Small intestine (tissue), 7 donors: Measurements from ENCODE around the gene CLDN10. TPM values are rescaled to one million over a fixed set of nuclear protein-coding genes. Genes with fewer than 3 reads are reported as not detected.

Experiments
- DNase-seq, 2 donors: peaks; one replicate each; pipeline versions ENCODE4 v3.0.0 to v3.0.0-alpha.2; 2013
- FAIRE-seq: peaks from 2 replicates; lab custom pipeline; 2012; peaks lifted over from hg19 to GRCh38; lab: Jason Lieb, UNC
- H3K27ac ChIP-seq, 3 donors: one replicate each; pipeline ENCODE4 v1.5.1; 2013; ENCODE audit warnings: low read length in 2 of 3, mild to moderate bottlenecking in 2 of 3, control low read depth in 1 of 3, inconsistent platforms in 1 of 3, low read depth in 1 of 3, moderate library complexity in 1 of 3
- H3K27me3 ChIP-seq, 3 donors: one replicate each; pipeline ENCODE4 v1.6.1; 2013; ENCODE audit warnings: low read length in 3 of 3, inconsistent platforms in 1 of 3; ENCODE audit not compliant: control insufficient read depth in 3 of 3, insufficient read depth in 3 of 3
- H3K36me3 ChIP-seq, 3 donors: one replicate each; pipeline ENCODE4 v1.6.1; 2013; ENCODE audit warnings: low read length in 3 of 3, inconsistent platforms in 1 of 3, low read depth in 1 of 3, mild to moderate bottlenecking in 1 of 3, moderate library complexity in 1 of 3; ENCODE audit not compliant: control insufficient read depth in 3 of 3, insufficient read depth in 2 of 3
- H3K4me1 ChIP-seq, 3 donors: one replicate each; pipeline ENCODE4 v1.6.1; 2013; ENCODE audit warnings: low read length in 2 of 3, inconsistent platforms in 1 of 3, low read depth in 1 of 3, mild to moderate bottlenecking in 1 of 3, moderate library complexity in 1 of 3; ENCODE audit not compliant: control insufficient read depth in 3 of 3, insufficient read depth in 2 of 3
- H3K4me3 ChIP-seq, 3 donors: one replicate each; pipeline ENCODE4 v1.5.1; 2013; ENCODE audit warnings: low read length in 3 of 3, control low read depth in 1 of 3, inconsistent platforms in 1 of 3, low read depth in 1 of 3, mild to moderate bottlenecking in 1 of 3, moderate library complexity in 1 of 3
- H3K9me3 ChIP-seq, 2 donors: one replicate each; pipeline ENCODE4 v1.6.1; 2013; ENCODE audit warnings: low read depth in 1 of 2, low read length in 1 of 2; ENCODE audit not compliant: control insufficient read depth in 2 of 2, insufficient read depth in 1 of 2
- WGBS, 3 donors: extraction: QIAGEN DNeasy Blood & Tissue Kit; methylation state at CpG; one replicate each; pipeline ENCODE4 v1.1.7; 2013; 5-methylcytosine and 5-hydroxymethylcytosine counted together
- polyA plus RNA-seq, 4 donors: library from polyadenylated mRNA; stranded (reverse) in 3 of 4; unstranded in 1 of 4; fragments of 200-250 nt in 3 of 4; fragments of 120-200 nt in 1 of 4; gene quantifications; one replicate each; pipeline versions ENCODE4 v1.2.1 to v1.2.3, GENCODE V29; 2013
- donor health status: healthy with polysubstance abuse.
- donor health status: control.
- donor health status: control.
- donor health status: Bipolar disorder and iron deficiency.
- donor health status: healthy.

CLDN10 gene
- polyA plus RNA-seq, 4 donors = 0.09 to 0.54 TPM; not detected in 2

DNA sequence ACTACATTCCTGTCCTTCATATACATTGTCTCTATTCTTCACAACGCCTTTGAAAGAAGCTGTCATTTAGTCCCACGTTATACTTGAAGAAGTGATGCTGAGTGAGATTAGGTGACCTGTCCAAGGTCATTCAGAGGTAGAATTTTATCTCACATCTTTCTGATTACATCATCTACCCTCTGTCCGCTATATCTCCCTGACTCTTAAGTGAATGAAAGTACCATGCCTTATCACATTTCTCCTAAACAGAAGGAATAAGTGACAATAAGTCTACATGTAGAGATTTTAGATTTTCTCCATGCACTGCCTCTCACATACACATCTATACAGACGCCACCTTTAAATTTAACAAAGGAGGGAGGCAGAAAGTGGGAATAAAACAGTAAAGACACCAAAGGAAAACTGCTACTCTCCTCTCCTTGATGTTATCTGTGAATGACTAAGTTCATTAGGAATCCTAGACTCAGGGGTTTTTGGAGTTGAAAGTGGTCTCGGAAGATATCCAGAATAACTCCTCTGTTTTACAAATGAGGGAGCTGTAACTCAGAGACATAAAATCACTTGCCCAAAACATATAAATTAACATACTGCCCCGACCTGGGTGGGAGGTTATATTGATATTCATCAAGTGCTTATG lies 4.9 kb upstream of the CLDN10 start:
- DNase-seq (no peak), FAIRE-seq (no peak)
- H3K4me3 ChIP-seq = no peak overlapping the region

DNA sequence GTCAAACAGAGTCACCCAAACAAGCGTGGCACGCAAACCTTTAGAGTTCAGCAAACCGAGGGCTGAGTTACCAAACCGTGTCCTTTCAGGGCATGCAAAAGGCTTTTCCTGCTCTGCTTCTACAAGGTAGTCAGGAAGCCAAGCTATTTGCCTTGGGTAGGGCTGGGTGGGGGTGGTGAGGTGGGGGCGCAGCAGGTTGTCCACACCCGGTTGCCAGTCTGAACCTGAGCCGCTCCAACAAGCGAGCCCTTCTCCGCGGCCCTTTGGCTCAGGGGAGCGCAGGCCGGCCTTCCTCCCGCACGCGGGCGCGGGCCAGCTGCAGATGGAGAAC lies 347 bp upstream of the CLDN10 start:
- no peak for DNase-seq
- WGBS, 3 donors = 20 to 40% (median 39%) methylated on average over 16 to 17 of the region's 17 CpGs
- no peak for FAIRE-seq
- no peak overlapping the region for H3K27ac ChIP-seq
- H3K4me1 ChIP-seq = peaks cover 0 to 3% (median 0%) of the 10 kb centered on the region in 3 donors
- H3K36me3 ChIP-seq = no peaks in the 10 kb centered on the region
- H3K9me3 ChIP-seq = no peaks in the 10 kb centered on the region
- H3K4me3 ChIP-seq = no peak overlapping the region
- peaks cover 0 to 34% (median 26%) of the 10 kb centered on the region in 3 donors for H3K27me3 ChIP-seq

More for the DNA sequence above, 4.9 kb upstream of the CLDN10 start:
- Histone ChIP-seq H3K36me3 (no peaks in the 10 kb centered on the region), H3K27ac (no peak overlapping the region), H3K27me3 (peaks cover 0 to 16% (median 12%) of the 10 kb centered on the region in 3 donors), H3K4me1 (peaks cover 0 to 3% (median 0%) of the 10 kb centered on the region in 3 donors), H3K9me3 (no peaks in the 10 kb centered on the region)
- WGBS, 3 donors = 39 to 62% (median 53%) methylated on average over 6 of the region's 6 CpGs

DNA sequence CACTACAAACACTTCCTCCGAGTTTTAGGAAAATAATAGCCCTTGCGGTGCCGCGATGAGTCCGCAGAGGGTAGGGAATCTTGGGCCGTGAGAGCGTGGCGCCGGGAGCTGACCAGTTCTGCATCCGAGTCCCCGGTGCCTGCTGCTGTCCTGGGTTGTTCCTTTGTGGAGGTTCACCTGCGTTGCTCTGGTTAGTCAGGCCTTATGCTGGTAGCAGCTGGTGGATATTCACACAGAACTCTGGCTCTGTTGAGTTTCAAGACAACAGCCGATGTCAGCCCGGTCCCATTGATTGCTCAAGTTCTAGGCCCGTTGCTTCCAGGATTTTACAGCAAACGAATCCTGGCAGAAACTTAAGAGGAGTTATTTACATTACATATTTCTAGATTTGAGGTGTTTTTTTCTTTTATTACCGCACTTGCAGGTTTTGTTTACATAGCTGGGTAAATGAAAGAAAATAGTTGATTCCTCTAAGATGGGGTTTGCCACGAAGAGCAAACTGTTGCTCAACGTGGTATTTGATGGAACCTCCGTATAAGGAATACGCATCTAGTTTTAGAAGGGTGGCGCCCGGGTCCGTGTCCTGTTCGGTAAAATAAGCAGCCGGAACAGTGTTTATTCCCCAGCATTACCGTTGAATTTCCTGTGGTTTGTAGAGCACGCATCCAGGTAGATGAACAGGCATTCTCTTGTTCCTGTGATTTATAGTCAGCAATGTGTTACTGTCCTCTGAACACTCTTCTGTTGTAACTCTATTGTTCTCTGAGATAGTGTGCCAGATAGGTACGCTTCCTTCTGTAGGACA lies 1.3 kb downstream of the CLDN10 start:
- 28 to 38% (median 28%) methylated on average over 29 of the region's 29 CpGs for WGBS, 3 donors
- H3K27ac ChIP-seq = no peak overlapping the region

DNA sequence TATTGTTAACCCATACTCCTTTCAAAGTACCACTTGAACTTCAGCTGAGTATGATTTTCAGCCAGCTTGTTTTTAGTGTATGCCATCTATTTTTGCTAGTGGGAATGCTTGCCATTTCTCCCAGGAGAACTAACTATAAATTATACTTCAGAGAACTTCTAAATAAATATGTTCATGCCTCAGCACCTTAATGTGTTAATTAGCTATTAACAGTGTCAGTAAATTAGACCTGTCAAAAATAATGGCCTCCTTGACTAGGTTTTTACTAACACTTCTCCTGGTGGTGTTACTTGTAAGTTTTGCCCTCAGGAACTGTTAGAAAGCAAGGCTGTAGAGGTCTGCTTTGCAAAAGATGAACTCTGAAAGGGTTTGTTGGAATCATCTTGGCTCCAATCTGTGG lies 4.5 kb downstream of the CLDN10 start:
- Histone ChIP-seq H3K27ac (no peak overlapping the region), H3K4me1 (peaks cover 0 to 3% (median 0%) of the 10 kb centered on the region in 3 donors), H3K36me3 (no peaks in the 10 kb centered on the region), H3K9me3 (no peaks in the 10 kb centered on the region), H3K4me3 (no peak overlapping the region), H3K27me3 (peaks cover 0 to 25% (median 25%) of the 10 kb centered on the region in 3 donors)
- no peak for FAIRE-seq
- no peak for DNase-seq

More for the DNA sequence above, 1.3 kb downstream of the CLDN10 start:
- Histone ChIP-seq H3K9me3 (no peaks in the 10 kb centered on the region), H3K36me3 (no peaks in the 10 kb centered on the region), H3K27me3 (peaks cover 0 to 37% (median 33%) of the 10 kb centered on the region in 3 donors), H3K4me1 (peaks cover 0 to 3% (median 0%) of the 10 kb centered on the region in 3 donors), H3K4me3 (no peak overlapping the region)
- FAIRE-seq (no peak), DNase-seq (peak in 1 of 2 donors; percentile 31)

DNA sequence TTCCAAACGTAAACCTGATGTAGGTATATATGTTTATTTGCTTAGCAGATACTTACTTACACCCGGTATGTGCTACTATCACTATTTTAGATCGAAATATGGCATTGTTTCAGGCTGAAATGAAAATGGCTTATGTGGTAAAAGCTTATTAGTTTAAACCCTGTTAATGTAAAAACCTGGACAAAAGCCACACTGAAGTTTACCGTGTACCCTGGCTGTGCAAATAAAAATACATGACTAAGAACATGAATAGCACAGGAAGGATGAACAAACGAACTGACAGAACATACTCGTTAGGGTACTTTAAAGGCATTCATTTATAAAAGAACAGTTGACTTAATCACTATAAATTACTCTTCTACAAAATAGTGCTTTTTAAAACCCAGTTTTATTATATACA lies 6.6 kb downstream of the CLDN10 start:
- H3K4me1 ChIP-seq = no peaks in the 10 kb centered on the region
- H3K36me3 ChIP-seq = no peaks in the 10 kb centered on the region
- FAIRE-seq = no peak
- no peaks in the 10 kb centered on the region for H3K9me3 ChIP-seq
- H3K27me3 ChIP-seq = peaks cover 0 to 11% (median 7%) of the 10 kb centered on the region in 3 donors
- no peak overlapping the region for H3K27ac ChIP-seq
- no peak overlapping the region for H3K4me3 ChIP-seq
- DNase-seq = no peak
- WGBS, 3 donors = 52 to 65% (median 53%) methylated on average over 6 of the region's 6 CpGs

DNA sequence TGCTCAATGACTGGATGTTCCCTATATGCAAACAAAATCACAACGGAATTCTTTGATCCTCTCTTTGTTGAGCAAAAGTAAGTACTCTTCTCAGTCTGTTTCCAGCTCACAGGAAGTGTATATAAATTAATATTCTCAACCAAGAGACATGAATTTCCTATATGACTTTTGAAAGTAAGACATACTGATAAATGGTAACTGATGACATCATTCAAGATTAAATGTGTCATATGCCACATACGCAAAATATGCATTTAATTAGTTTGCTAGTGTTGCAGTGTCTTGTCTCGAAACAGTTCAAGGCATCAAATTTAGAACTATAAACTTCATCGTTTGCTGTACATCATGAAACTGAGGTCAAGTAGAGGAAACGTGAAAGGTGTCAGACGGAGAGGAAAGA lies 7.9 kb downstream of the CLDN10 start:
- Histone ChIP-seq H3K9me3 (no peaks in the 10 kb centered on the region), H3K27ac (no peak overlapping the region), H3K27me3 (peaks cover 0 to 9% (median 3%) of the 10 kb centered on the region in 3 donors), H3K4me3 (no peak overlapping the region), H3K36me3 (no peaks in the 10 kb centered on the region), H3K4me1 (no peaks in the 10 kb centered on the region)
- FAIRE-seq (no peak), DNase-seq (no peak)
- 76 to 79% (median 78%) methylated on average over 6 of the region's 6 CpGs for WGBS, 3 donors

DNA sequence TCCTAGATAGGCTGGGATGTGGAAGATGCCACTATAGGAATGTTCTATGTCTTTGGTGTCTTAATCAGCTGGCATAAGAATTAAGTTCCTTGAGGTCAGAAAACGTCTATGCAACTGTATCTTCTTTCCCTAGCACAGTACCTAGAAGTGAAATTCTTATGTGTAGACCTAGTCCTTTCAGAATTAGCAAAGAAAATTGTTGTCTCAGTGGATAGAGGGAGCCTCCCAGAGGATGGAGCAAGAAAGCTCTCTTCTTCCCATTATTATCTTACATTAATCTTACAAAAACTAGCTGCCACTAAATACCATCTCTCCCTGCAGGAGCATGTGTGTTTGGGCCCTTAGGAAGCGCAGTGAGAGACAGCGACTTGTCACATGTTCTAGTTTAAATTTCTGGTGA lies 11.6 kb downstream of the CLDN10 start:
- no peaks in the 10 kb centered on the region for H3K9me3 ChIP-seq
- 66 to 72% (median 66%) methylated on average over 3 of the region's 3 CpGs for WGBS, 3 donors
- peaks cover 0 to 2% (median 0%) of the 10 kb centered on the region in 3 donors for H3K27me3 ChIP-seq
- H3K27ac ChIP-seq = no peak overlapping the region
- H3K4me3 ChIP-seq = no peak overlapping the region
- H3K36me3 ChIP-seq = no peaks in the 10 kb centered on the region
- FAIRE-seq (no peak), DNase-seq (no peak)
- H3K4me1 ChIP-seq = no peaks in the 10 kb centered on the region

DNA sequence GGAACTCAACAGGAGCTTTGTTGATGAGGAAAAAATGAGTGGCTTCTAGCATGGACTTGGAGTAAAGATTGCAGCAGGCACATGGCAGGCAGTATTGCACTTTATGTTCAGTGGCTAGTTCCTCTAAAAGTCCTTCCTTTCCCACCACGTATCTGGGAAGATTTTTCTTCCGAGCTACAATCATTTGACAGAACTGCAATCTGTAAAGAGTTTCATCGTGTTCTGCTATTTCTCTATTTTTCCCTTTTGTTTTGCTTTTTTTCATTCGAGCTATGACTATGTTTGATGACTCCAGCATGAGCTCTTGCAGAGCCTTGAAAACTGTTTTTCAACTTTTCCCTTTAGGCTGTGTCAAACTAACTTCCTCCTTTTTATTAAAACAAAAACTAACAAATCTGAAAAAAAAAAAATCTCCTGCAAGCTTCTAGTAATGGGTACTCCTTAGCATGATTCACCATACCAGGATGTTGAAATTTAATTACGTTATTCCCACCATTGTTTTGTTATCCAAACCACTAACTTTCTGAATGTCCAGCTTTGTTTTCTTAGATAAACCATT lies 12.3 kb downstream of the CLDN10 start:
- Histone ChIP-seq H3K27me3 (no peaks in the 10 kb centered on the region), H3K4me1 (no peaks in the 10 kb centered on the region), H3K36me3 (no peaks in the 10 kb centered on the region), H3K9me3 (no peaks in the 10 kb centered on the region), H3K27ac (no peak overlapping the region), H3K4me3 (no peak overlapping the region)
- DNase-seq (no peak), FAIRE-seq (no peak)
- WGBS, 3 donors = 40 to 61% (median 44%) methylated on average over 5 of the region's 5 CpGs
